Stimulated activated CD8-positive, alpha-beta memory T cell treated with anti-CD3 and anti-CD28 coated beads, Interleukin-4, amount 100 ng/mL, for 1 hour (primary cell): Measurements from ENCODE around the gene DENND1A.
A peak's percentile ranks its signal among the peaks of the same experiment; 100 is the strongest.
"Not testable (repeated sequence)": the region's sequence is repeated elsewhere in the genome, so short reads cannot be mapped to it uniquely, and the experiment has no call there.

Source experiments
- DNase-seq, 2 donors: peaks; one replicate each; pipeline ENCODE4 v3.0.0-alpha.2; 2020; ENCODE audit warnings: low read depth in 2 of 2, low spot score in 1 of 2

The DENND1A gene, protein sequence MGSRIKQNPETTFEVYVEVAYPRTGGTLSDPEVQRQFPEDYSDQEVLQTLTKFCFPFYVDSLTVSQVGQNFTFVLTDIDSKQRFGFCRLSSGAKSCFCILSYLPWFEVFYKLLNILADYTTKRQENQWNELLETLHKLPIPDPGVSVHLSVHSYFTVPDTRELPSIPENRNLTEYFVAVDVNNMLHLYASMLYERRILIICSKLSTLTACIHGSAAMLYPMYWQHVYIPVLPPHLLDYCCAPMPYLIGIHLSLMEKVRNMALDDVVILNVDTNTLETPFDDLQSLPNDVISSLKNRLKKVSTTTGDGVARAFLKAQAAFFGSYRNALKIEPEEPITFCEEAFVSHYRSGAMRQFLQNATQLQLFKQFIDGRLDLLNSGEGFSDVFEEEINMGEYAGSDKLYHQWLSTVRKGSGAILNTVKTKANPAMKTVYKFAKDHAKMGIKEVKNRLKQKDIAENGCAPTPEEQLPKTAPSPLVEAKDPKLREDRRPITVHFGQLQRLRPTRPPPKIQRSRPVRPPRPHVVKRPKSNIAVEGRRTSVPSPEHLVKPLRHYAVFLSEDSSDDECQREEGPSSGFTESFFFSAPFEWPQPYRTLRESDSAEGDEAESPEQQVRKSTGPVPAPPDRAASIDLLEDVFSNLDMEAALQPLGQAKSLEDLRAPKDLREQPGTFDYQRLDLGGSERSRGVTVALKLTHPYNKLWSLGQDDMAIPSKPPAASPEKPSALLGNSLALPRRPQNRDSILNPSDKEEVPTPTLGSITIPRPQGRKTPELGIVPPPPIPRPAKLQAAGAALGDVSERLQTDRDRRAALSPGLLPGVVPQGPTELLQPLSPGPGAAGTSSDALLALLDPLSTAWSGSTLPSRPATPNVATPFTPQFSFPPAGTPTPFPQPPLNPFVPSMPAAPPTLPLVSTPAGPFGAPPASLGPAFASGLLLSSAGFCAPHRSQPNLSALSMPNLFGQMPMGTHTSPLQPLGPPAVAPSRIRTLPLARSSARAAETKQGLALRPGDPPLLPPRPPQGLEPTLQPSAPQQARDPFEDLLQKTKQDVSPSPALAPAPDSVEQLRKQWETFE

DNA sequence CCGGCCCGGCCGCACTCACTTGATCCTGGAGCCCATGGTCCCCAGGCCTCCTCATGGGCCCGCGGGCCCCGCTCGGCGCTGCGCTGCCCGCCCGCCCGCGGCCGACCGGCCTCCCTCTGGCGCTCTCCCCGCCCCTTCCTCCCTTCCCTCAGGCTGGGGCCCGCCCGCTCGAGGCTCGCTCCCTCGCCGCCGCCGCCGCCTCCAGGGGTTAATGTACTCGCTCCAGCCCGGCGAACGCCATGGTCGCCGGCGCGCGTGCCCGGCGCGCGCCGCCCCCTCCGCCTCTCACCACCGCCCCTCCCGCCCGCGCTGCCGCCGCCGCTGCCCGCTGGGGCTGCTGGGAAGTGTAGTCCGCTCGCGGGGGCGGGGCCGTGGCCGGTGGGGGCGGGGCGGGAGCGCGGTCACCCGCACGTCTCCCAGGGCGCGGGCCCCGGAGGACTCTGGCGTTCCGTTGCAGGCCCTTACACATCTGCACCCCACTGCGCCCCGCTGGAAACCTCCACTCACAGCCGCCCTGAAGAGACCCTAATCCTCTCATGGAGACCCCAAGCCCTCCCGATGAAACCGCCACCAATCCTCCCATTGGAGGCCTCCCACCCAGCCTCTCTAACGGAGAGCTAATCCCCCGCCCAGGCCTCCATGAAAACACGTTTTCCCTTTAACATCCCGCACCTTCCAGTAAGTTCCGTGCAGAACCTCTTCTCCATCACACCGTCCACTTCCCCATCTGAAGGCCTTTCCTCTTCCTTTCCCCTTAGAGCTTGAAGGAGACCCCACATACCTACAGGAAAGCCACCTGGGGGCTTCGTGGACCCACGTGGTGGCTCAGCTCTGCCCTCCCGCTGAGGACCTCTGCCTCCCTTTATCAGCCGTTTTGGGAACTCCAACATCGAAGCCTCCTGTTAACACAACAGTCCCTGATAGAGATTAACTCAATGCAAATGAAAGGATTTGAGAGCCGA is at the start of gene DENND1A:
DENND1A (minus strand) TSS at position 257 of the 962 bp plus-strand sequence; CDS start at position 36, 221 bp downstream.
- peak; percentile 74 to 78 for DNase-seq

DNA sequence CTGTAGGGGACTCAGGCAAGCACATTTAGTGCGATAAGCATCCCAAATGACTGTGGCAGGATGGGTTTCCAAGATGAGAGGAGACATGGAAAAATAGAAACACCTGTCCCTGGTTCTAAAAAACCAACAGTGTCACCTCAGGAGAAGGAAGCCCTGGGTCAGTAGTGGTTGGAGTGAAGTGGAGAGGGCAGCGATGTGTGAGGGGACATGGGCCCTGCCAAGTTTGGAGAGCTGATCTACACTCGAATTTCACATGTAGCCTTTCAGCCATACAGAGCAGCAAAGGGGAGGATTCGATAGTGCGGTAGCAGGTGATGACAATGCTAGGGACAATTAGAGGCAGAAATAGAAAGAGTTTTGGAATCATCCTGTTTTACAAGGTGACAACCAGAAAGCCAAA is 49.1 kb upstream of the DENND1A start:
- DNase-seq, result no peak

DNA sequence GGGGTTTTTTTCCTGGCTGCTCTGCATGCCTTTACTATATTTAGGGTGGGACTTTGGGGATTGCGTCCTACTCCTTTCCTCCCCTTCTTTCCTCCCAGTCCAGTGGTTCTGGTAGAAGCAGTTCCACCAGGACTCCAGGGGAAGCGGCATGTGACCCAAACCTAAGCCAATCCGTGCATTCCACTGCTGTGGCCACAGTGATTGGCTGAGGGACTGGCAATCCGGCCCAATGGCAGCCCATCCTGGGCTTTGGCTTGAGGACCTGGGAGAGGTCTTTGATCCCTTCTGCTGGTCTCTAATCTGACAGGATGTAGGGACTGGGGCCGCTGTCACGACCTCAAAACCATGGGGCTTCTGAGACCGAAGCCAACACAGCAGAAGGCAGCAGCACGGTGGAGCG is 46.7 kb upstream of the DENND1A start:
- not testable (repeated sequence) for DNase-seq

DNA sequence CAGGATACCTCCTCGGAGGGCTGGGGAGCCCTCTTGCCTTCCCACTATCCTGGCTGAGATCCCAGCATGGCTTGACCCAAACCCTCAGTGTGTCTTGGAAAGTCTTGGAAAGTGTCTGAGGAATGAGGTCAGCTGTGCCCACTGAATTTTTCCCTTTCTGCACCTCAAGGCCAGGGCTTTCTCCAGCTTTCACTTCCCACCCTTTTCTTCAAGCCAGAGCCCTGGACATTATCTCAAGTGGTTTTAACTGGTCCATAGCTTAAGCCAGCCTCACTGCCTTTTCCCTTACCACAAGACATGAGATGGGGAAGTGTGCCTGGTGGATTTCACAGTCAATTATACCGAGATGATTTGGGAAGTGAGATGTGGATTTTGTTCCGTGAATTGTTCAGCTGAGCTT is 45.9 kb upstream of the DENND1A start:
- DNase-seq, result no peak

DNA sequence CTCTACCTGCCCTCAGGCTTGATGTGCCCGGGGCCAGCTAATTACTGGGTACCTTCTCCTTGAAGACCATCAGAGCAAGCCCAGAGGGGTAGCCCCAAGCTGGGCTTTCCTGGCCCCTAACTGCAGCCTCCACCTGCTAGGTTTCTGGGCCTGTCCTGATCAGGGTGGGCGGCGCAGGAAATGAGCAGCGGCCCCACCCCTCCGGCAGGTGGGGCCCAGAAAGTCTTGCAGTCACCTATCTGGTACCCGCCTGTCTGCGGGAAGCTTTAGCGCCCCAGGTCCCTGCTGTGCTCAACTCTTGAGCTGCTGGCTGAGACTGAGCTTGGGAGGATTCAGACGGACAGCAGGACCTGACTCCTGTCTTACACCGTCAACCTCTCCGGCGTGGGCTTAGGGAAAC is 44.5 kb upstream of the DENND1A start:
- DNase-seq, result no peak

DNA sequence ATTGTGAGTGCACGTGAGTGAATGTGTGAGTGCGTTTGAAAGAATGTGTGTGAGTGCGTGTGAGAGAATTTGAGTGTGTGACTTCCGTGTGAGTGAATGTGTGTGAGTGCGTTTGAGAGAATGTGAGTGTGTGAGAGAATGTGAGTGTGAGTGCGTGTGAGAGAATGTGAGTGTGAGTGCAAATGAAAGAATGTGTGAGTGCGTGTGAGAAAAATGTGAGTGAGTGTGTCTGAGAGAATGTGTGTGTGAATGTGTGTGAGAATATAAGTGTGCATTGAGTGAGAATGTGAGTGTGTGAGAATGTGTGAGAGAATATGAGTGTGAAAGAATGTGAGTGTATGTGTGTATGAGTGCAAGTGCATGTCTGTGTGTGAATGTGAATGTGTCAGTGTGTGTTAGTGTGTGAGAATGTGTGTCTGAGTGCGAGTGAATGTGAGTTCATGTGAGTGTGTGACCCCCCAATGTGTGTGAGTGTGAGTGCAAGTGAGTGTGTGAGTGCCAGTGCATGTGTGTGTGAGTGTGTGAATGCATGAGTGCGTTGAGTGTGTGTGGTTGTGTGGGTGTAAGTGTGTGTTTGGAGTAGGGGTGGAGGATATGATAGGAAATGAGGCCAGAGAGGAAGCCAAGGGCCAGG is 43.8 kb upstream of the DENND1A start:
- DNase-seq, result no peak

DNA sequence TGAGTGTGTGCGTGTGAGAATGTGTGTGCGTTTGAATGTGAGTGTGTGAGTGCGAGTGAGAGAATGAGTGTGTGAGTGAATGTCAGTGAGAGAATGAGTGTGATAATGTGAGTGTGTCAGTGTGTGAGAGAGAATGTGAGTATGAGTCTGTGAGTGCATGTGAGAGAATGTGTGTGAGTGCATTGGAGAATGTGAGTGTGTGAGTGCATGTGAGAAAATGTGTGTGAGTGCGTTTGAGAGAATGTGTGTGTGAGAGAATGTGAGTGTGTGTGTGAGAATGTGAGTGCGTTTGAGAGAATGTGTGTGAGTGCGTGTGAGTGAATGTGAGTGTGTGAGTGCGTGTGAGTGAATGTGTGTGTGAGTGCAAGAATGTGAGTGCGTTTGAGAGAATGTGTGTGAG is 42.7 kb upstream of the DENND1A start:
- no peak for DNase-seq

DNA sequence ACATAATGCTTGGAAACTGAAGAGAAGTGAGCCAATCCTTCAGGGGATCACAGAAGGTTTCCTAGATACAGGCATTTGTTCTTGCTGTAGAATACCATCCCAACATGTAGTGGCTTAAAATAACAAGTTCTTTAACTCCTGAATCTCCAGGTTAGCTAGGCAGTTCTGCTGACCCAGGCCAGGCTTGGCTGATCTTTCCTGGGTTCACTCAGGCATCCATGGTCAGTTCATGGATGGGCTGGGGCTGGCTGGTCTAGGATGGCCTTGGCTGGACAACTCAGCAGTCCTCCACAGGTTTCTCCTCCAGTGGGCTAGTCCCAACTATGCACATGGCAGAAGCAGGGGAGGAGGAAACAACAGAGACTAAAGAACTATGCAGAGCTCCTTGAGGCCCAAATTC is 37.4 kb upstream of the DENND1A start:
- no peak for DNase-seq

DNA sequence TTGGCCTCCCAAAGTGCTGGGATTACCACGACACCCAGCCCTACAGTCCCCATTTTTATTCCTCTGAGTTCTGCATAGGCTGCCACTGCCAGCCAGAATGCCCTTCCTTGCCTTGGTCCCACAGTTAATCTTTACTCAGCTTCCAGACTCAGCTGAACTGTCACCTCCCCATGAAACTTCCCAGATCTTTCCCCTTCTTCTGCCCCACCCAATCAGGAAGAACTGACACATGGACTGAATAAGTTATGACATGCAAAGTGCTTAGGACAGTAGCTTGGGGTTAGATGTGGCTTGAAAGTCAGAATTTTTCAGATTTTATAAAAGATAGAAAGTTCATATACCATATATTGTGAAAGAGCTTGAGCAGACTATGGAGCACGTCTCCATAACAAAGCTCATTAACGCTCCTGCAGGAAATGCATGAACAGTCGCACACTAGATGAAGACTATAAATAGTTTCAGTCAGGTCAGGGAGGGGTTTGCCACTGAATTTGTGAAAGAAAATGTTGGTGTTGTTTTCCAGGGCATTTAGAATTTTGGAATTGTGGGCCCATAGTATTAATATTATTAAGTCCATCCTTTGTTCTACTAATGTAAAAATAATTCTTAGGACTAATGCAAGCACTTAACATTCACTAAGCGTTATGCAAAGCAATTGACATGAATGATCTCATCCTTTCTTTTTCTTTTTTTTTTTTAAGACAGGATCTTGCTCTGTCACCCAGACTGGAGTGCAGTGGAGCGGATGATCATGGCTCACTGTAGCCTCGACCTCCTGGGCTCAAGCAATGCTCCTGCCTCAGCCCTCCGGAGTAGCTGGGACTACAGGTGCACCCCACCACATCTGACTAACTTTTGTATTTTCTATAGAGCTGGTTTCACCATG is 36.1 kb upstream of the DENND1A start:
- no peak for DNase-seq

DNA sequence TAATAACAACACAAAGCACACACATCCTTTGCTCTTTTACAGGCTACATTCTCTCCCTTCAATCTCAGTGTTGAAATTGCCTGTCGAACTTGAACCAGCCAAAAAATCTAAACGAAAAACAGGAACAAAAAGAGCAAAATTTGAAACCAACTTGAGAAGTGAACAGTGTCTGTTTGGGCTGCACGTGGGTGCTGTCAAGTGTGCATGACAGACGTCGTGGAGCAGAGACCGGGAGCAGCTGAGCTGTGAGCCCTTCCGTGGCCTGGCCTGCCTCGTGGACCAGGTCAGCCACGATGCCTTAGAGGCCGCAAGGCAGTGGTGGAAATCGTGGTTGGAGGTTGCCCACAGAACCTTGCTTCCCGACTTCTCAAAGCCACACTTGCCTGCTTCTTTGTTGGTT is 34.8 kb upstream of the DENND1A start:
- DNase-seq, result no peak

DNA sequence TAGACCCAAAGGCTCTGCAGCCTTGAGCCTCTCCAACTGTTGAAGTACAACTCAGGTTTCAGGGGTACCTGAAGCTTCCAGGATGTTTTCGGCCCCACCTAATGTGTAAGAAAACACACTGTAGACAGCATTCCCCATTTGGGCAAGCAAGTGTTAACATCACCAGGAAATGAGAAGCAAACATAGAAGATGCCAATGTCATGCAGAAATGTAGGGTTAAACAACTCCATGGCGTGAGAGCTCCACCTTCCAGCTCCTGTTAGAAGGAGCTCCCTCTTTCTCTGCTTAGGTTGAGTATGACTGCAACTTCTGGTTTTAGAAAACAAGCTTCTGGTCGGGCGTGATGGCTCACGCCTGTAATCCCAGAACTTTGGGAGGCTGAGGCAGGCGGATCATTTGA is 31.0 kb upstream of the DENND1A start:
- DNase-seq, result no peak

DNA sequence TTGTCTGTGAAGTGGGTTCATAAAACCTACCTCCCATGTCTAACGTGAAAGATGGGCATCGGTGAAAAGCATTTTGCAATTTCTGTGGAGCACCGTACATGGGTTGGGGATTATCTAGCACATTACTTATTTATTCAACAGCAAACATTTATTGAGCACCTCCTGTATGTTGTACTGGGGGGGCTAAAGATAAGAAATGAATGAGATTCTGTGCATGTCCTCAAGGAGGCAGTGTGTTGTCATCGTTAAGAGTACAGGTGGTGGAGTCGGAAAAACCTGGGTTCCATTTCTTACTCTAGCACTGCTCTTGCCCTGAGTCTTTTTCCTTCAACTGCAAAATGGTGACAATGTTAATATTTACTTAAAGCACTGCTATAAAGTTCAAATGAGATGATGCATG is 30.4 kb upstream of the DENND1A start:
- no peak for DNase-seq

DNA sequence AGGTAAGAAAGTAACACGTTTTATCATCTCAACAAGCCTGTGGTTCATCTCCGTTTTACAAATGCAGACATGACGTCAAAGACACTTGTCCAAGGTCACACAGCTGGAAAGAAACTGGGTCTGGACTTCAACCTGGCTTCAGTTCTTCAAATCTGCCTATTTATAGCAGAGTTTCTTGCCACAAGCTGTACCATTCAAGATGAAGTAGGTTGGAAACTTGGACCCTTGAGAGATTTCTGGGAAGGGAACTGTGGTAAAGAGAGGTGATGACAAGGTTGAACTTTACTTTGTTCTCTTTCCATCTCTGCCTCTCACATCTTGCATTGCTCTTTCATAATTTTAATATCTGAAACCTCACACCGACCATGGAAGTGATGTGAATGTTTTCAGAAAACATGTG is 29.9 kb upstream of the DENND1A start:
- DNase-seq, result no peak

DNA sequence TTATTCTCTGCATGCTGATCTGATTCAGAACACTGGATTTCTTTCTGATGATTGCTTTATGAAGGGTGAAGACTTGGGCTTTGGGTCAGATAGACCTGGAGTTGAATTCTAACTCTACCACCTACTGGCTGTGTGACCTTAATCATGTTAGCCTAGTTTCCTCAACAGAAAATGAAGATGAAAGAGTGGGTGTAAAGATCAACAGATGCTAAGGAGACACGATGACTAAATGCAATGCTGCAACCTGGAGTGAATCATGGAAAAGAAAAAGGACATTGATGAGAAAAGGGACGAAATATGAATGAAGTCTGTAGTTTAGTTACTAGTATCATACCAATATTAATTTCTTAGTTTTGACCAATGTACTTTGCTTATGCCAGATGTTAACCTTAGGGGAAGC is 27.8 kb upstream of the DENND1A start:
- DNase-seq, result no peak

DNA sequence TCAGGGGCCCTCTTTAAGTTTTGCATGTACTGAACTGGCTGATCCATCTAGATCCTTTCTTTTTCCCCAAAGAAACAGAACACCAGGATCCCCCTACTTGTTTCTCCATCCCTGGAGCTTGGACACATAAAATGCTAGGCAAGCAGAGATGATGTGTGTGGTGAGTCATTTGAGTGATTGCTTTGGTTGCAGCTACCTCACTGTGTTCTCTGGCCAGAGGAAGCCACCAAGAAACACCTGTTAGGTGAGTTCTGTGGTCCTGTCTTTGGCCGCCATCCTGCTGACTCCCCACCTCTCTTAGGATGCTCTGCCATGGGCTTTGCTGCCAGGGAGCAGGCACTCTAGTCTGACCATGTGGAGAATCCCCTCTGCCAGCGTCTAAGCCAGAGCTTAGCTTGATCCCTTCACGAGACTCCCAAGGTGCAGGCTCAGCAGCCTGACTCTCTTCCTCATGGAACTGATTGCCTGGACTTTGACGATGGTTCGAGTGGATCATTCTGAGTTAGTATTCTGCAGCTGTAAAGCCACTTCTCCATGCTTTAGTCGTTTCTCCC is 27.3 kb upstream of the DENND1A start:
- no peak for DNase-seq

DNA sequence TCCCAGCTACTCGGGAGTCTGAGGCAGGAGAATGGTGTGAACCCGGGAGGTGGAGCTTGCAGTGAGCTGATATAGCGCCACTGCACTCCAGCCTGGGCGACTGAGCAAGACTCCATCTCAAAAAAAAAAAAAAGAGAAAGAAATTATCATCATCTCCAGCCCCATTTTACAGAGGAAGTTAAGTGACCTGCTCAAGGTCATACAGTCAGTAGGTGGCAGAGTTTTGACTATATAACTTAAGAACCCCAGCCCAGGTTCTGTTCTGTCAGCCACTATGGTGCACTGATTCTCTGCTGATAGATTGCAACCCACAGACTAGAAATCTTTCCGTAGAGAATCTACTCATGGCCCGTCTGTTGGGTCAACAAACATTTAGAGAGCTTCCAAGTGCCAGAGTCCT is 25.7 kb upstream of the DENND1A start:
- DNase-seq, result no peak

DNA sequence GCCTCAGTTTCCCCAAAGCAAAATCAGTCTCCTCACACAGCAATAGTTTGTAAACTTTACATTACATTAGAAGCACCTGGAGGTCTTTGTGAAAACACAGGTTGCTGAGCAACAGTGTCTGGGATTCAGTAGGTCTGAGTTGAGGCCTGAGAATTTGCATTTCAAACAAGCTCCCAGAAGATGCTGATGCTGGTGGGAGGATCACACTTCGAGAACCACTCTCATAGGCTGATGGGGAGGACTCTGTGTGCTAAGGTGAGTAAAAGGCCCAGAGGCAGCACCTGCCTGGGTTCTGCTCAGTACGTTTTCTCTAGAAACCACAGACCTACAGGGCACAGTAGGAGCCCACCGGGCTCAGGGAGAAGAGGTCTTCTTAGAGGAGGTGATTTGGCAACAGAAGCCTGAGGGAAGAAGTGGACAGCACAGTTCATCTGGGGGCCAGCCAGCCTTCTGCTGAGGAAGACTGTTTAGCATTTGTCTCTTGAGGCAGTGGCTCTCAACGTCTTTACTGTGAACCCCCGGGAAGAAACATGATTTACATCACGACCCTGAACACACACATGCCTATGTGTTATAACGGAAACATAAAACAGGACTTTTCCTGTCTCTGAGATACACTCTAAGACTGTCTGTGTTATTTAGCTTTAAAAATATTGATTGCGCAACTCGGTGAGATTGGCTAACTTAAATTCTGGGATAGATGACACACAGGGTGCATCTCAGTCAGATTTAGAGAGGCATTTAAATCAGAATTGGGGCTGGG is 24.8 kb upstream of the DENND1A start:
- DNase-seq, result no peak
